H9 (cell line): Measurements from ENCODE around the gene GIT2. TPM values are rescaled to one million over a fixed set of nuclear protein-coding genes. Genes with fewer than 3 reads are reported as not detected.

Source experiments
- DNase-seq: peaks from one replicate; pipeline ENCODE4 v3.0.0-alpha.2; 2017
- H2AFZ ChIP-seq: one replicate; pipeline ENCODE4 v1.6.1; 2013; ENCODE audit warnings: mild to moderate bottlenecking, low read length, control low read depth, moderate library complexity
- H2AK5ac ChIP-seq: 2 replicates; pipeline ENCODE4 v1.6.1; 2013; ENCODE audit warnings: low read length, control low read depth, mixed read lengths; ENCODE audit not compliant: insufficient read length
- H2BK120ac ChIP-seq: one replicate; pipeline ENCODE4 v1.6.1; 2013; ENCODE audit warnings: low read depth, mild to moderate bottlenecking, low read length, control low read depth, inconsistent platforms; ENCODE audit not compliant: poor library complexity, severe bottlenecking
- H2BK12ac ChIP-seq: 2 replicates; pipeline ENCODE4 v1.6.1; 2013; ENCODE audit warnings: low read length, control low read depth, mixed read lengths, low read depth; ENCODE audit not compliant: insufficient read length
- H2BK15ac ChIP-seq: 2 replicates; pipeline ENCODE4 v1.6.1; 2013; ENCODE audit warnings: low read depth, low read length, control low read depth
- H2BK20ac ChIP-seq: one replicate; pipeline ENCODE4 v1.6.1; 2013; ENCODE audit warnings: low read depth, mild to moderate bottlenecking, low read length, control low read depth, inconsistent platforms; ENCODE audit not compliant: poor library complexity, severe bottlenecking
- H2BK5ac ChIP-seq: 2 replicates; pipeline ENCODE4 v1.6.1; 2013; ENCODE audit warnings: low read length, control low read depth, mixed read lengths; ENCODE audit not compliant: insufficient read length
- H3K14ac ChIP-seq: 2 replicates; pipeline ENCODE4 v1.6.1; 2013; ENCODE audit warnings: low read length, control low read depth; ENCODE audit not compliant: insufficient read depth
- H3K18ac ChIP-seq: 2 replicates; pipeline ENCODE4 v1.6.1; 2013; ENCODE audit warnings: low read depth, mild to moderate bottlenecking, mixed read lengths, low read length, control low read depth; ENCODE audit not compliant: insufficient read length
- H3K23ac ChIP-seq: 2 replicates; pipeline ENCODE4 v1.6.1; 2013; ENCODE audit warnings: low read length, control low read depth, mixed read lengths, low read depth; ENCODE audit not compliant: insufficient read length
- H3K23me2 ChIP-seq: 2 replicates; pipeline ENCODE4 v1.6.1; 2013; ENCODE audit warnings: low read depth, mild to moderate bottlenecking, mixed read lengths, low read length, control low read depth; ENCODE audit not compliant: insufficient read length, poor library complexity, severe bottlenecking
- H3K27ac ChIP-seq: 2 replicates; pipeline ENCODE4 v1.5.1; 2013; ENCODE audit warnings: low read length, control low read depth, mixed read lengths, low read depth; ENCODE audit not compliant: insufficient read length
- H3K27me3 ChIP-seq: 2 replicates; pipeline ENCODE4 v1.6.1; 2013; ENCODE audit warnings: low read length, control low read depth, inconsistent platforms; ENCODE audit not compliant: insufficient read depth
- H3K4ac ChIP-seq: 2 replicates; pipeline ENCODE4 v1.6.1; 2013; ENCODE audit warnings: low read depth, mild to moderate bottlenecking, control low read depth, inconsistent platforms, low read length, moderate library complexity
- H3K4me1 ChIP-seq: 2 replicates; pipeline ENCODE4 v1.6.1; 2013; ENCODE audit warnings: low read length, control low read depth, inconsistent platforms; ENCODE audit not compliant: insufficient read depth
- H3K4me2 ChIP-seq: 2 replicates; pipeline ENCODE4 v1.6.1; 2013; ENCODE audit warnings: low read length, control low read depth, mixed read lengths; ENCODE audit not compliant: insufficient read length, insufficient read depth
- H3K56ac ChIP-seq: 2 replicates; pipeline ENCODE4 v1.6.1; 2013; ENCODE audit warnings: low read depth, mild to moderate bottlenecking, mixed read lengths, low read length, control low read depth; ENCODE audit not compliant: insufficient read length
- H3K79me1 ChIP-seq: 2 replicates; pipeline ENCODE4 v1.6.1; 2013; ENCODE audit warnings: low read depth, mild to moderate bottlenecking, moderate library complexity, low read length, control low read depth, inconsistent platforms; ENCODE audit not compliant: insufficient read depth, poor library complexity, severe bottlenecking
- H3K79me2 ChIP-seq: 2 replicates; pipeline ENCODE4 v1.6.1; 2013; ENCODE audit warnings: low read length, control low read depth, inconsistent platforms; ENCODE audit not compliant: insufficient read depth
- H3K9ac ChIP-seq: 2 replicates; pipeline ENCODE4 v1.6.1; 2013; ENCODE audit warnings: low read length, control low read depth, mixed read lengths; ENCODE audit not compliant: insufficient read length; ENCODE audit errors: extremely low read depth
- H3K9me3 ChIP-seq: one replicate; pipeline ENCODE4 v1.6.1; 2013; ENCODE audit warnings: low read depth, low read length, inconsistent platforms; ENCODE audit not compliant: control insufficient read depth
- H3T11ph ChIP-seq: one replicate; pipeline ENCODE4 v1.6.1; 2013; ENCODE audit warnings: mild to moderate bottlenecking, low read length, control low read depth, inconsistent platforms
- H4K20me1 ChIP-seq: one replicate; pipeline ENCODE4 v1.6.1; 2013; ENCODE audit not compliant: control insufficient read depth, insufficient read length, insufficient read depth
- H4K5ac ChIP-seq: 2 replicates; pipeline ENCODE4 v1.6.1; 2013; ENCODE audit warnings: low read depth, mild to moderate bottlenecking, mixed read lengths, low read length, control low read depth; ENCODE audit not compliant: insufficient read length
- H4K8ac ChIP-seq: replicated peaks from 2 replicates; pipeline ENCODE4 v1.6.1; 2013; ENCODE audit warnings: low read length, control low read depth, mixed read lengths, low read depth; ENCODE audit not compliant: insufficient read length
- H4K91ac ChIP-seq: 2 replicates; pipeline ENCODE4 v1.6.1; 2013; ENCODE audit warnings: low read depth, mild to moderate bottlenecking, moderate library complexity, mixed read lengths, low read length, control low read depth; ENCODE audit not compliant: insufficient read length
- H3K27ac Mint-ChIP-seq, 3 experiments: 2 replicates in 2 of 3; 3 replicates in 1 of 3; pipeline ENCODE4 v1.8.0; 2020 to 2021; ENCODE audit warnings: mixed read lengths in 3 of 3, mild to moderate bottlenecking in 1 of 3, moderate library complexity in 1 of 3
- H3K27me3 Mint-ChIP-seq: 2 replicates; pipeline ENCODE4 v1.8.0; 2021; ENCODE audit warnings: low read depth, mild to moderate bottlenecking, moderate library complexity, mixed read lengths
- H3K36me3 Mint-ChIP-seq, 3 experiments: 2 replicates in 2 of 3; 3 replicates in 1 of 3; pipeline ENCODE4 v1.8.0; 2020 to 2021; ENCODE audit warnings: low read depth in 3 of 3, mixed read lengths in 3 of 3; ENCODE audit not compliant: insufficient read depth in 1 of 3
- H3K4me1 Mint-ChIP-seq, 2 experiments: 2 replicates each; pipeline ENCODE4 v1.8.0; 2020; ENCODE audit warnings: mixed read lengths in 2 of 2
- H3K4me3 Mint-ChIP-seq, 2 experiments: 2 replicates in 1 of 2; 3 replicates in 1 of 2; pipeline ENCODE4 v1.8.0; 2020 to 2021; ENCODE audit warnings: mild to moderate bottlenecking in 2 of 2, mixed read lengths in 2 of 2, moderate library complexity in 1 of 2
- H3K9me3 Mint-ChIP-seq, 2 experiments: 2 replicates in 1 of 2; 3 replicates in 1 of 2; pipeline ENCODE4 v1.8.0; 2020; ENCODE audit warnings: mild to moderate bottlenecking in 2 of 2, mixed read lengths in 2 of 2, moderate library complexity in 1 of 2
- CTCF ChIP-seq: fragments of 200-600 bp; sonication (generic); conservative IDR thresholded peaks from 3 replicates; pipeline ENCODE4 v1.8.0; 2021; ENCODE audit warnings: antibody characterized with exemption, mild to moderate bottlenecking
- WGBS: extraction: QIAGEN DNeasy Blood & Tissue Kit; methylation state at CpG from one replicate; pipeline ENCODE4 v1.1.7; 2013; ENCODE audit warnings: missing lambda C conversion rate, low lambda C conversion rate, mixed read lengths; ENCODE audit not compliant: insufficient read length; ENCODE audit errors: extremely low coverage; 5-methylcytosine and 5-hydroxymethylcytosine counted together
- total RNA-seq: library from RNA; stranded (reverse); gene quantifications from 2 replicates; pipeline ENCODE4 v1.2.1, GENCODE V29; 2021

The GIT2 gene
- total RNA-seq, 1 experiment from 2014 or later: 27.0 TPM

DNA sequence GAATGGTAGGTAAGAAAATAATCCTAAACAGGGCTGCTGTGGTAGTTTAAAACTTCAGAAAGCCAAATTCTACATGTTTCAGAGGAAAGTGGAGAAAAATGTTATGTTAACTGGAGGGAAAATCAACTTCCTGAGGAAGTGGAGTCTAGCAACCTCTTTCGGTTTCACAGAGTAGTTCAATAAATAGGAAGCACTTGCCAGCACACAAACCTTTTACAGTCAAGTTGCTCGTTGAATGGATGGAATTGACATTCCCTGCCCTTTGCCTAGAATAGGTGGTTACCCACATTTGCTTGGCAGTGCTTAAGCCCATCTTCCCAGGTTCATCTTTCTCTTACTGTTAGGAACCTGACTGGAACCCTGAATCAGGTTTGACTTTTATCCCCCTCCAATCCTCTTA is 19.0 kb upstream of the GIT2 start:
- H3K27me3 Mint-ChIP-seq: no peaks in the 10 kb centered on the region
- no peaks in the 10 kb centered on the region for H3K9me3 Mint-ChIP-seq
- H3K4me1 Mint-ChIP-seq: no peaks in the 10 kb centered on the region
- no peak overlapping the region for H2BK5ac ChIP-seq
- no peak overlapping the region for H3K27ac ChIP-seq
- H4K91ac ChIP-seq: no peak overlapping the region
- no peak overlapping the region for H2BK120ac ChIP-seq
- no peaks in the 10 kb centered on the region for H3K79me1 ChIP-seq
- H3K27me3 ChIP-seq: no peaks in the 10 kb centered on the region
- no peaks in the 10 kb centered on the region for H3K4me1 ChIP-seq
- no peak overlapping the region for H3K18ac ChIP-seq
- no peak for TF ChIP-seq CTCF
- no peak overlapping the region for H4K5ac ChIP-seq
- no peak overlapping the region for H2BK15ac ChIP-seq
- H3K4me3 Mint-ChIP-seq: no peak overlapping the region; a peak in 1 of 5 replicates
- no peak overlapping the region for H2BK20ac ChIP-seq
- H3K23me2 ChIP-seq: no peaks in the 10 kb centered on the region
- H2AK5ac ChIP-seq: no peak overlapping the region
- H3K9ac ChIP-seq: no peak overlapping the region
- no peak overlapping the region for H2AFZ ChIP-seq
- H3K79me2 ChIP-seq: no peaks in the 10 kb centered on the region
- no peak overlapping the region for H3K56ac ChIP-seq
- H3K4me2 ChIP-seq: no peak overlapping the region
- H3K27ac Mint-ChIP-seq: no peak overlapping the region
- H4K20me1 ChIP-seq: no peaks in the 10 kb centered on the region
- no peak overlapping the region for H3K23ac ChIP-seq
- no peak overlapping the region for H4K8ac ChIP-seq
- H3T11ph ChIP-seq: no peak overlapping the region
- no peak overlapping the region for H3K14ac ChIP-seq
- no peaks in the 10 kb centered on the region for H3K9me3 ChIP-seq
- DNase-seq: no peak
- peaks cover 2 to 22% (median 4%) of the 10 kb centered on the region in 3 experiments; a peak in 3 of 7 replicates for H3K36me3 Mint-ChIP-seq
- WGBS: no CpG with 5 or more reads among the region's 2 CpGs
- no peak overlapping the region for H3K4ac ChIP-seq
- H2BK12ac ChIP-seq: no peak overlapping the region
